ENCODE results near the gene PHF2.
"Not testable (repeated sequence)": the region's sequence is repeated elsewhere in the genome, so short reads cannot be mapped to it uniquely, and the experiment has no call there.

PHF2 gene

DNA sequence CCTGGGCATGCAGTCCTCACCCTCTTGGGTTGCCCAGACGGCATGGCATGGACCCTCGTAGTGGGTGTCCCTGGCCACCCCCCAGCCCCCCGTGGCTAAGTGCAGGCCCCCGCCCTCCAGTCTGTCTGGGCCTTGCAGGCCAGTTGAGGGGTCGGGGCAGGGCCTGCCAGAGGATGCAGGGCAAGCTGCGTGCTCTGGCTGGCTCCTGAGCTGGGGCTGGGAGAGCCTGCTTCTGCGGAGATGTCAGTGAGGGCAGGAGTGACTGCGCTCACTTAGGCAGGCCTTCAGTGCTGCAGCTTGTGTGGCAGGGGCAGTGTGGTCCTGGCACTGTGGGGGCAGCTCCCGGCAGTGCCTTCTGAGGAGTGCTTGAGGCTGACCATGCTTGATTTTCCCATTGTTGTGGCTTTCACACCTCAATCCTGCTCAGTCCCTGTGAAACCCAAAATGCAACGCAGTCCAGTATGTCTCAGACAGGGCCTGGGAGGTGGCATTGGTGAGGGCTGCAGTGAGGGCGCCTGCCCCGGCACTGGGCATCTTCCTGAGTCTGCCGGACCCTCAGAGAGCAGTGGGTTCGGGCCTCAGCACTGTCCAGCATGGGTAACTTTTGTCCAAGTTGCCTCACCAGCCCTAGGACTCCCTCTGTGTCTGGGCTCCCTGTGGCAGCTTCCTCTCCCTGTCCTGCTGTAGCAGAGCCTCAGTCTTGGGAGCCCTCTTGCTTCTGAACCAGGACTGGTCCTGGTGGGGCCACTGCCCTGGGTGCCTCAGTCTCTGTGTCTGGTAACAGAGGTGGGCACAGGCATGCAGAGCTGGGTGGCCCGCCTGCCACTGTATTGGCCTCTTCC, 93.0 kb downstream of the PHF2 start:
- no peak for DNase-seq

- no peak for DNase-seq
Measured at GRCh38 chr9:93669958-93670207, 93.5 kb downstream of the PHF2 start.

GRCh38 chr9:93670208-93671019, 94.0 kb downstream of the PHF2 start:
- DNase-seq, result no peak

- DNase-seq, result no peak
Measured at GRCh38 chr9:93671020-93671338, 94.6 kb downstream of the PHF2 start.

DNA sequence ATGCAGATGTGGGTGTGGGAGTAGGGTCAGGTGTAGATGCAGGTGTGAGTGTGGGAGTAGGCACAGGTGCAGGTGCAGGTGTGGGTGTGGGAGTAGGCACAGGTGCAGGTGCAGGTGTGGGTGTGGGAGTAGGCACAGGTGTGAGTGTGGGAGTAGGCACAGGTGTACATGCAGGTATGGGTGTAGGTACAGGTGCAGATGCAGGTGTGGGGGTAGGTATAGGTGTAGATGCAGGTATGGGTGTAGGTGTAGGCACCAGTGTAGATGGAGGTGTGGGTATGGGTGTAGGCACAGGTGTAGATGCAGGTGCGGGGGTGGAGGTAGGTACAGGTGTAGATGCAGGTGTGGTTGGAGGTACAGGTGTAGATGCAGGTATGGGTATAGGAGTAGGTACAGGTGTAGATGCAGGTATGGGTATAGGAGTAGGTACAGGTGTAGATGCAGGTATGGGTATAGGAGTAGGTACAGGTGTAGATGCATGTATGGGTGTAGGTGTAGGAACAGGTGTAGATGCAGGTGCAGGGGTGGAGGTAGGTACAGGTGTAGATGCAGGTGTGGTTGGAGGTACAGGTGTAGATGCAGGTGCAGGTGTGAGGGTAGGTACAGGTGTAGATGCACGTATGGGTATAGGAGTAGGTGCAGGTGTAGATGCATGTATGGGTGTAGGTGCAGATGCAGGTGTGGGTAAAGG, 96.1 kb downstream of the PHF2 start:
- not testable (repeated sequence) for DNase-seq

GRCh38 chr9:93673021-93673838, 96.8 kb downstream of the PHF2 start:
- no peak for DNase-seq

DNA sequence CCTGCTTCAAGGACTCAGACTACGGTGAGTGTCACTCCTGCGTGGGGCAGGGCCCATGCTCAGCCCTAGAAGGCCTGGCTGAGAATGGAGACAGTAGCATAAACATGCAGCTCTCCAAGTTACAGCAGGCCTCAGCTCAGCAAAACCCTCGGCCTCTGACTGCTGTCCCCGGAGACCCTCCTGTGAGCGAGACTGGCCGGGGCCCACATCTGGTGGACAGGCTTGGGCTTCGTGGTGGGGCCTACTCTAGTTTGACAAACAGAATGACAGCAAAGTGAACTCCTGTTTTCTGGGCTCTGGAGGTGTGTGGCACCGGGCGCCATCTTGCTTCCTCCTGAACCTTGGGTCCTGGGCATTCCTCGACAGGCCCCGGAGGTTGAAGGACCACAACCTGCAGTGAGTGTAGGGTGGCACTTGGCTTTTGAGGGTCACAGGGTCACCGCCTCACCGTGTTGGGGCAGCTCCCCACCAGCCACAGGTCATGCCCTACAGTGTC, 97.5 kb downstream of the PHF2 start:
- DNase-seq, result no peak

DNA sequence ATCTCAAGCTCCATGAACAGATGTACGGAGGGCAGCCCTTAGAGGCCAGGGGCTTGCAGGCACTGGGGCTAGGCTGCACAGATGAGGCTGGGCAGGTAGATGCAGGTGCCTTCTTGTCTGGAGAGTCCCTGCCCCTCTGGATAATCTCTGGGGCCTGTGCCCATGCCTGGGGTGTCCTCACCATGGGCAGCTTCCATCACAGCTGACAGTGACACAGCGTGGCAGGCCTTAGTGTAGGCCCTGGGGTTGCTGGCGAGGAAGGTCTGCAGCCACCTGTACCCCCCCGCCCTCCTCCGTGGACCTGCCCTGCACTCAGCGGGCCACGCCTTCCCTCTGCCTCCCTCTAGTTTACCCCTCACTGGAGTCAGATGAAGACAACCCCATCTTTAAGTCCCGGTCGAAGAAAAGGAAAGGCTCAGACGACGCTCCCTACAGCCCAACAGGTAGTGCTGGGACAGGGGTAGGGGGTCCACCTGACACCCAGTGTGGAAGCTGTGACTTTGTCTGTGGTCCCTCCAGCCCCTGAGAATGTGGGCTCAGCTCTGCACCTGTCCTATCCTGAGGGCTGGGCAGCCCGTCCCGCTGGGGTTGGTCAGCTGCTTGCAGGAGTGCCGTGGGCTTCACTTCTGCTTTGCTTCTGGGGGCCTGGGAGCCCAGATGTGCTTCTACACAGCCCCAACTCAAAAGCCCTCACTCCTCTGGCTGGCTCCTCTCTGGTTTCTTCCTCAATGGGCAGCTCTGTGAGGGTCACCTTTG, 98.4 kb downstream of the PHF2 start:
- DNase-seq, result no peak

GRCh38 chr9:93675336-93676150, 99.2 kb downstream of the PHF2 start:
- DNase-seq, result no peak

- DNase-seq, result no peak
Measured at GRCh38 chr9:93676310-93677047, 100.1 kb downstream of the PHF2 start.

- DNase-seq, result no peak
Measured at GRCh38 chr9:93677048-93677571, 100.7 kb downstream of the PHF2 start.

DNA sequence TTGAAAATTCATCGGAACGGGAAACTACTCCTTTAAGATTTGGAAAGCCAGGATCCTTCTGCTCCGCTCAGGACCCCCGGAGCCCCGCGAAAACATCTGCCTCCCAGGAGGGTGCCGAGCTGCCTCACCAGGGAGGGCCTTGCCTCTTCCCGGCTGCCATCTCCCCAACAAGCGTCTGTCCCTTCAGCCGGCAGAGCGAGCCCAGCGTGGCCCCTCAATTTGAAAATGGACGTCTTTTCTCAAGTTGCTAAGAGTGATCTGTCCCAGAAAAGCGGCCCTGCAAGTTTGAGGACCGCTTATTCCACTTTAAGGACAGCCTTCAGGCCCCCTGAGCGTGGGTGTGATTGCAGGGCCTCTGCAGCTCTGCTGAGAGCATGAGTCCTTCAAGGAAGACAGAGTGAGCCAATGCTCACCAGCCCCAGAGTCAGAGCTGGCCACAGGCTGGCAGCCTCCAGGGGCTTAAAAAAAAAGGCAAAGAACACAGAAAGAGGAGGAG, 101.3 kb downstream of the PHF2 start:
- no peak for DNase-seq

DNA sequence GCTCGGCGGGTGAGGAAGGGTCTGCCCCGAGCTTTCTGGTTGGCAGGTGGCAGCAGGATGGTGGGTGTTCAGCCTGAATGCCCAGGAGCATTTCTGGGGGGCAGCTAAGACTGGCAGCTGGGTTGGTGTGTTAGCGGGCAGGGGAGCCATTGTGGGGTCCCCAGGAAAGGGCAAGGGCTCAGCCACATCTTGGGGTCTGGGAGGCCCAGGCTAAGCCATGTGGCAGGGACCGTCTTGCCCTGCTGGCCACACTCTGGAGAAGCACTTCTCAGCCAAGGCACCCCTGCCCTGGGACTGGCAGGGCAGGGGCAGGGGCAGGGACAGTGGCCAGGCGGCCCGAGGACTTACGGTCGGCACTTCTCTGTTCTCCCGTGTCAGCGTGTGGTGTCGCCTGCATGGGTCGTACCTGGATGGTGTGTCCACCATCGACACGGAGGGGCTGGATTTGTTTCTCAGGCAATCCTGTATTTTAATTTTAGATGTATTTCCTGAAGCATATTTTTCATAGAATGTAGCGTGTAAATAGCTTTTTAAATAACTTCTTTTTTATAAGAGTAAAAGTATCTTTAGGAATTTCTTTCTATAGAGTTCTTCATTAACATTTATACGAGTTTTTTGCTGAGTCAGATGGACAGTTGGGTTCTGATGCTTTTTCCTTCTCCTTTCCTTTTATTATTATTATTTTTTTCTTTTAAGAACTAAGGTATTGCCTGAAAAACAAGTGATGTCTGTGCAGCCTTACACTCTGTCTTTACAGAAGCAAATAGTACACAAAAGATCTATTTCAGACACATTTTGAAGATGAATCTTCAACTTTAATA, 102.0 kb downstream of the PHF2 start:
- no peak for DNase-seq

- DNase-seq, result no peak
Measured at GRCh38 chr9:93679536-93680442, 103.4 kb downstream of the PHF2 start.

DNA sequence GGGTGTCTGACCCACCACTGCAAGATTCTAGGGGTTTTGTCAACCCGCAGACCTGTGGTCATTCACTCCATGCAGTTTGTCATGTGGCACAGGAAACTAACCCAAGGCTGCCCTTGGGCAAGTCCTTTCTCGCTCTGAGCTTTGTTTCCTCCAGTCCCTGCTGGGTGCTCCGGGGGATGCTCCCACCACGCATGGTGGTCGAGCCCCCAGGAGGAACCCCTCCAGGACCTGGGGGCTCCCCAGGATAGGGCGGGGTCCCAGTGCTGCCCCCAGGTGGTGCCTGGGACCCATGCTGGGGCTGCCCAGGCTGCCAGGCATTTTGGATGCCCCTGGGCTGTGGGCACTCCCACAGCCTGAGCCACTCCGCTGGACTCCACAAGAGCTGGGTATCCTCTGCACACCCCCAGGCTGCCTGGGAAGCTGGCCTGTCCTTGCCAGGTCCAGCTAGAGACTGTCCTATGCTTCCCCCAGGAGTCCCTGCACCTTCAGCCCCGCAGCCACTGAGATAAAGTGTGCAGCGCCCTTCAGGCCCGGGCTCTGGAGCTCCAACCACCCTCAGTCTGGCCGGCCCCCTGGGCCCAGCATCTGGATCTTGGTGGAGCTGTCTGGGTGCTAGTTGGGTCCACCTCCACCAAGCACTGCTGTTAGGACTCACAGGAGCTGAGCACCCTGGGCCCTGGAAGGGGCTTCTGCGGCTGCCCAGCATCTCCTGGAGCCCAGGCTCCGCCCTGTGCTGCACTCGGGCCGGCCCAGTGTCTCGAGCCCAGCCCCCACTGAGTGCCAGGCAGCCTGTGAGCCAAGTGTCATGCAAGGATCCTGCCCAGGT, 104.3 kb downstream of the PHF2 start:
- no peak for DNase-seq

GRCh38 chr9:93681269-93682154, 105.1 kb downstream of the PHF2 start:
- DNase-seq, result no peak
